HuH-7 (cell line): ENCODE data around the gene CSNK1A1.
"Not testable (repeated sequence)": the region's sequence is repeated elsewhere in the genome, so short reads cannot be mapped to it uniquely, and the experiment has no call there.

Experiments used
- DNase-seq: peaks from one replicate; pipeline ENCODE4 v3.0.0; 2011; ENCODE audit warnings: low spot score

The CSNK1A1 gene

DNA sequence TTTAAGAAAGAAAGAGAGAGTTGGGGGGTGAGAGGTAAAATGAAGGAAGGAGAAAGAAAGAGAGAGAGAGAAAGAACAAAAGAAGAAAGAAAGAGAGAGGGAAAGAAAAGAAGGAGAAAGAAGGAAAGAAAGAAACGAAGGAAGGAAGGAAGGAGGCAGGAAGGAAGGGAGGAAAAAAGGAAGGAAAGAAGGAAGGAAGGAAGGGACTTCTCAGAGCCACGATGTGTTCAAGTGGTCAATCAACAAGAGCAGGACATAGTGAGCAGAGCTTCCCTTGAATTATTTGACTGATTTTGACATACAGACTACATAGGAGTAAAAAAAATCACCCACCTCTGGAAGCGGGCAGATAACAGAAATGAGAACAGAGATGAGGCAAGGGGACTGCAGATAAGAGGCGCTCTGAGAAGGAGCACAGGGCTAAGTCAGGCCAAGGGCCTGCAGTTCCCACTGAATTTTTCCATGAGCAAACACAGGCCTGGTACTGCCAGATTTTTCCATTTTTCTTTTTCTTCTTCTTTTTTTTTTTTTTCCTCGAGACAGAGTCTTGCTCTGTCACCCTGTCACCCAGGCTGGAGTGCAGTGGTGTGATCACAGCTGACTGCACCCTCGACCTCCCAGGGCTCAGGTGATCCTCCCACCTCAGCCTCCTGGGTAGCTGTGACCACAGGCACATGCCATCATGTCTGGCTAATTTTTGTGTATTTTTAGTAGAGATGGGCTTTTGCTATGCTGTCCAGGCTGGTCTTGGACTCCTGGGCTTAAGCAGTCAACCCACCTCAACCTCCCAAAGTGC lies 94.4 kb downstream of the CSNK1A1 start:
- DNase-seq = no peak

DNA sequence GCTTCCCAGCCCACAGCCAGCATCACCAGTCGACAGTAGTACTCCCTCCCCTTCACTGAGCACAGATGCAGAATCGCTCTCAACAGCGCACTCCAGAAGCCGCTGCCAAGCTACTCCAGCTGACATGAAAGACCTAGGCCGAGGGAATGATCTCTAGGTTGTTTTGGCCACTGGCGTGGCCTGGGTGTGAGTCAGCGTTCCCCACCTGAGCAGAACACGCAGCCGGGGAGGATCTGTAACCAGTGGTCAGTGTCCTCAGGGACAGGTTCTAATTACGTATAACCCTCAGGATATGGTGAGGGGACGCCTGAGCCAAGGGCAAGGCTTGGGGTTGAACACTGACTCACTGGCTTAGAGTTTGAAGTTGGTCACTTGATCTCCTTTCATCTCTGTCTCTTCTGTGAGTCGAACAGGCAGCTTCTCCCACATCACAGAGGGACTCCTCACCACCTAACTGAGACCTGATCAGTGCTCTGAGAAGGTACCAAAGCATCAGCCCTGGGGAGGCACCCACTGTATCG lies 95.3 kb downstream of the CSNK1A1 start:
- no peak for DNase-seq

DNA sequence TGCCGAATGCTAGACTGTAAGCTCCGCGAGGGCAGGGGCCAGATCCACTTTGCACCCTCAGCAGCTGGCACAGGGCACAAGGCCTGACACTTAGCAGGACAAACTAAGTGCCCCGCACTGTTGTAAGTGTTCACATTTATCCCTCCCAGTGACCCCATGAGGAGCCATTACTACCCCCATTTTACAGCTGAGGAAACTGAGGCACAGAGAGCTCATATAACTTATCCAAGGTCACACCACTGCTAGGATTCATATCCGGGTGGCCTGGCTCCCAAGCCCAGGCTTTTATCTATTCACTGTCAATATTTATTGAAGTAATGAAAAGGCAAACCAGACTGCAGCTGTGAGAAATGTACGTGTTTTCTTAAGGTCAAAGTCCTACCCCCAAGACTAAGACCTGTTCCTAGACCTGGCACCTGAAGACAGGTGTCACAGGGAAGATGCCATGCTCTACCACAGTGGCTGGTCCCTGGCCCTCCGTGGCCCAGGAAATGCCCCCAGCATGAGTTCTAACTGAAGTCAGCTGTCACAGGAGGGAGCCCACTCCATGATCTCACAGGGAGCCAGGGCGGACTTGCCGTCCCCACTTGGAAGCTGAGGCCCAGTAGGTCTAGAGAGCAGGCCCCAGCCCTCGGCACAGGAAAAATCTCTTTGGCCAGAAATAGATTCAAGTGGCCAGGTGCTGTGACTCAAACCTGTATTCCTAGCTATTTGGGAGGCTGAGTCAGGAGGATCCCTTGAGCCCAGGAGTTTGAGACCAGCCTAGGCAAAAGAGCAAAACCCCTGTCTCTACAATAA lies 97.4 kb downstream of the CSNK1A1 start:
- no peak for DNase-seq

DNA sequence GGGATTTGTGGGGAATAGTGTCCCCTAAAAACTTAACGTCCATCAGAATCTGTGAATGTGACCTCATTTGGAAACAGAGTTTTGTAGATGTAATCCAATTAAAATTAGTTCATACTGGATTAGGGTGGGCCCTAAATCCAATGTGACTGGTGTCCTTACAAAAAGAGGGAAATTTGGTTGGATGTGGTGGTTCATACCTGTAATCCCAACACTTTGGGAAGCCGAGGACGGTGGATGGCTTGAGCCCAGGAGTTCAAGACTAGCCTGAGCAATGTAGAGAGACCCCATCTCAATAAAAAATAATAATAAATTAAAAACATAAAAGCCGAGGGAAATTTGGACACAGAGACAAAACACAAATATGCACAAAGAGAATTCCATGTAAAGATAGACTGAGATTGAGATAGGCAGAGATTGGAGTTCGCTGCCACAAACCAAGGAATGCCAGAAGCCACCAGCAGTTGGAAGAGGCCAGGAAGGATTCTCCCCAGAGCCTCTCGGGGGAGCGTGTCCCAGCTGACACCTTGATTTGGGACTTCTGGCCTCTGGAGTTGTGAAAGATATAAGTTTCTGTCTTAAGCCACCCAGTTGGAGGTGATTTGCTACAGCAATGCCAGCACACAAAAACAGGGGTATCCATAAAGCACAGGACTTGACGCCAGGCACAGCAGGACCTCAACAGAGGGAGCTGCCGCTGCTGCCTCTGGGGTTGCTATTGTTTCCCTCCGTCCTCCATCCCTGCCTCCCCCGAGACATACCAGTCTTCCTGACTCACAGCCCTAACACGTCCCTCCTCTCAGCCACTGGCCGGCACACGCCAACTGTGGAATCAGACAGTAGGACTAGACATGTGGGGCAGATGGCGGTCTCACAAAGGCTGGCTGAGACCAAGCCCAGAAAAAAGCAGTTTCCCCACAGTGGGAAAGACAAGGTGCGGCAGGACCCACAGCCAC lies 98.3 kb downstream of the CSNK1A1 start:
- DNase-seq = no peak

DNA sequence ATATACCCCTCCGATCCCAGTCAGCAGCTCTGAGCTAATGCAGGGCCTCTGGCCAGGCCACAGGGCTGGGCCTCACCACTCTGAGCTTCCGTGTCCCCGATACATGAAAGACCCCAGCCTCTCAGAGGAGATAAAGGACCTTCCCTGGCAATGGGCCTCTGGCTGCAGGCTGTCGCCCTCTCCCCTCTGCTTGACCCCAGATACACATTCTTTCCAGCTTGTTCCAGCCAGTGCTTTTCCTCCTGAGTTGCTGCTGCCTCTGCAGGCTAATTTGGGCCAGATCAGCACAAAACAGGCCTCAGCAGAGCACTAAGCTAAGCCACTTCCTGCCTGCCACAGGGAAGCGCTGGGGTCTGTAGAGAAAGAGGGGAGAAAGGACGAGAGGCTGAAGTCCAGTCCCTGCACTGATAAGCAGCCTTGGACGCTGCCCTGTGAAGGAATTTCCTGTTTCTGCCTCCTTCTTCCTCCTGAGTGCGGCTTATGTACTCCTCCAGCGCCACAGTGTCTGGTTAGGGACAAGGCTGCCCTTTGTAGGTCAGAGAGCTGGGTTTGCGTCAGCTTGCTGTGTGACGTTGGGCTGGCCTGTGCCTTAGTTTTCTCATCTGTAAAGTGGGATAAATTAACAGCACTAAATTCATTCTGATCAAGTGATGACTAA lies 99.1 kb downstream of the CSNK1A1 start:
- DNase-seq = peak; percentile 63

DNA sequence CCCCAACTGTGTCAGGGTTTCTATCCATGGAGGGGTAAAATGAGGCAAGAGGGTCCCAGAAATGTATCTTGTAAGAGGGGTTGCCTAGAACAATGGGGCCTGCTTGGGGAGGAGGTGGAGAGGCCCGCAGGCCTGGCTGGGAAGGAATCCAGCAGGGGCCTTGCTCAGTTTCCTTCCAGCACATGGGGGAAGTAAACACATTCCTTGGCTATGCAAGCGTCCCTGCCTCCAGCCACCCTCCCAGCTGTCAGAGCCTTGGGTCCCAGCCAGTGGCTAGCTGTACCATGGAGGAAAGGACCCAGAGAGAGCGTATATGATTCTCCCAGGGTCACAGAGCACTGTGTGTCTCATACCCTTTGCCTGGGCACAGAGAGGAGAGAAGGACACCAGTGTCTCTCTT lies 101.0 kb downstream of the CSNK1A1 start:
- no peak for DNase-seq

DNA sequence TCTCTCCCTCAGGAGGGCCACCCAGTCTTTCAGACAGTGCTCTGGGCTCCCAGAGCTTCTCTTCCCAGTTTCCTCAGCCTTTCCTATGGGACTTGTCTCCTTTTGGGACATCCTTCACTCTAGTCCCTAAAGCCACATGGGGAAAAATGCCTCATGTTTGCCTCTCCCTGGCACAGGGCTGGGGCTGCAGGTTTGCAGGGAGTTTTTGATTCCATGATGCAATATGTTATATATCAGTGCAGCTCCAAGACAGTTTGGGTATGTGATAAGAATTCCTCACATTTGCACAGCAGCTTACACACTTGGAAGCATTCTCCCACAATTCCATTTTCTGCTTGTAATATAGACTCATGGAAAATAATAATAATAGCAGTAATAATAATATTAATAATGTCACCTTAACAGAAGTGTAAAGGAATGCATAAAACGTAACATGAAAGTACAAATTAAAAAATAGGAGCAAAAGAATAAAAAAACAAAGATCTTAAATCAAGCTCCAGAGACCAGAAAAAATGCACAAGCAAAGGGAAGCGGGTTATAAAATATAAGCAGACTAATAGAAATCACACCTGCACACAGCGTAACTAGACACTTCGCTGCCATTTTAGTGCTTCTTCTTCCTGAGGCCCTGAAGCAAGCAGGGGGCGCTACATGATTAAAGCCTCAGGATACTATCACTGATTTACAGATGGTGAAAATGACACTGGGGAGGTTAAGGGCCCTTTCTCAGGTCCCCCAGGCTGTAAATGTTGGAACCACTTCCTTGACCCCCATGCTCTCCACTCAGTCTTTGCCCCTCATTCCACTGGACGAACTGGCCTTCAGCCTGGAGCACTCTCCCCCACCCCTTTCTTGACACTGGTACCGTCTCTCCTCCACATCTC lies 102.2 kb downstream of the CSNK1A1 start:
- no peak for DNase-seq

DNA sequence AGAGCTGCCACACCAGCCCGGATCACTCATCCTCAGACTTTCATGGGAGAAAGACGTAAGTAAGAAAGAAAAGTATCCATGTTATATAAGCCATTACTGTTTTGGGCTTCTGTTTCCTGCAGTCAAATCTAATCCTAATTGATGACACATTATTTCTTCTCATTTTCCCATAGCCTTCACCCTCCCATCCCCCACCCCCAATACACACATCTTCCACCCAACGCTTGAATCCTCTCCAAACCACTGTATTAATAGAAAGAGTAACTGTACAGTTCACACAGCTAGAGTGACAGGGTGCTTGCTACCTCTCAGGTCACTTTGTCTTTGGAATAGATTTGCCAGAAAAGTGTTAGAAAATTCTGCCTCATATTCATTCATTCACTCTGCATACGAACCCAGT lies 102.8 kb downstream of the CSNK1A1 start:
- no peak for DNase-seq

DNA sequence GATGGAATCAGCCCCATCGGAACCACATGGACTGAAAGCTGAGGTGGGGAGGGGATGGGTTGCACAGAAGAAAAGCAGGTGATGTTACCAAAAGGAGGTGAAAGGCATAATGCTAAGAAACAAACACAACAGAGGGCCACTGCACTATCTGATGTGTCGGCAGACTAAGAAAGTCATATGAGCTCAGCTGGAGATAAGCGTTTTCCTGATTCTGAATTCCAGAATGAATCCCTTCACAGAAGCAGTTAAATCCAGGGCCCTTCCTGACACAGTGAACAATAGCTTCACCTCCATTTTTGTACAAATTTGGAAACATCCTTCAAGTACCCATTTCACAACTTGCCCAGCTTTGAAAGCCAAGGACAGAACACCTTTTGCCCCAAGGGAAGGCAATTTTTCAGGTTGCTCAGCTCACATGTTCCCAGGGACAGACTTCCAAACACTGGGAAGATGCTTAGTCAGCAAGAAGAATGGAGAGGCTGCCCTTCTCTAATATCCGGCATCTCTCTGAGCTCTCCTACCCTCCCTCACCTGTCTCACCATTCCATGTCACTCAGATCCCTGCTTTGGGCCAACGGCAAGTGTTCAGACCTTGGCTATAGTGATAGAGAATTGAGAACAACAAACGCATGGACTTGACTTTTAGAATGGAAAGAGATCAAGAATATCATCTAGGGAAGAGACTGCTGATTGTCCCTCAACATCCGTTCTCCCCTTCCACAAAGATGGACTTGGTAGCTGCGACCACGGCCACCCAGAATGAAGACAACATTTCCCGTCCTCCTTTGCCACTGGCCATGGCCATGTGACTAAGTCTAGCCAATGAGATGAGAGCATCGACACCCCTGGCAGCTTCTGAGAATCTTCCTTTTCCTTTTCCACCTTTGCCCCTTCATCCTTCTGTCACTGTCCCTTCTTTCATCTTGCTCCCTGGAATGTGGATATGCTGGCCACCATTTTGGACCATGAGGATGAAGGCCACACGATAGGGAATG lies 103.6 kb downstream of the CSNK1A1 start:
- no peak for DNase-seq

DNA sequence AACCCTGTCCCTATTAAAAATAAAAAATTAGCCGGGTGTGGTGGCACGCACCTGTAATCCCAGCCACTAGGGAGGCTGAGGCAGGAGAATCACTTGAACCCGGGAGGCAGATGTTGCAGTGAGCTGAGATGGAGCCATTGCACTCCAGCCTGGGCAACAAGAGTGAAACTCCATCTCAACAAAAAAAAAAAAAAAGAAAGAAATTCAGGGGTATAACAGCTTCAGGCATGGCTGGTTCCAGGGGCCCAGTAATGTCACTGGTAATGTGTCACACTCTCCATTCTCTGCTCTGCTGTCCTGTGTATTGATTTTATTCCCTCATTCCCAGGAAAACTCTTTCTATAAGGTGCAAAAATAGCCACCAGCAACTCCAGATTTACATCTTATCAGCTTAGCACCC lies 104.4 kb downstream of the CSNK1A1 start:
- not testable (repeated sequence) for DNase-seq

DNA sequence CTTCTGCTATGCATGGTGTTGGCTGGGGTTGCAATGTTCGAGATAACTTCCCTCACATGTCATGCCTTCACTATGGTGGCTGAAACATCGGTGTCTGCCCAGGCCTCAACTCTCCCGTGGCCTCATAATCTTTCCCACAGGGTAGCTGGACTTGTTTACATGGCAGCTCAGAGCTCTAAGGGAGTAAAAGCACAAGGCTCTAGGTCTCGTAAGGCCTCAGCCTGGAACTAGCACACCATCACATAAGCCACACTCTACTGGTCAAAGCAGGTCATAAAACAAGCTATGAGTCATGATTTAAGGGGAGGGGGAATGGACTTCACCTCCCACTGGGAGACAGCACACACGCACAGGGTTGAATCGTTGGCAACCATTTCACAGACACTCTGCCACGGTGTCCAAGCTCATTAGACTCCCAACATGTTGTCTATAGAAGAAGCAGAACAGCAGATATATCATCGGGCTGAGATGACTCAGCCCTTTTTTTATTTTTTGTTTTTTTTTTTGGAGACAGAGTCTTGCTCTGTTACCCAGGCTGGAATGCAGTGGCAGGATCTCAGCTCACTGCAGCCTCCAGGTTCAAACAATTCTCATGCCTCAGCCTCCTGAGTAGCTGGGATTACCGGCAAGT lies 105.4 kb downstream of the CSNK1A1 start:
- peak; percentile 62 for DNase-seq

DNA sequence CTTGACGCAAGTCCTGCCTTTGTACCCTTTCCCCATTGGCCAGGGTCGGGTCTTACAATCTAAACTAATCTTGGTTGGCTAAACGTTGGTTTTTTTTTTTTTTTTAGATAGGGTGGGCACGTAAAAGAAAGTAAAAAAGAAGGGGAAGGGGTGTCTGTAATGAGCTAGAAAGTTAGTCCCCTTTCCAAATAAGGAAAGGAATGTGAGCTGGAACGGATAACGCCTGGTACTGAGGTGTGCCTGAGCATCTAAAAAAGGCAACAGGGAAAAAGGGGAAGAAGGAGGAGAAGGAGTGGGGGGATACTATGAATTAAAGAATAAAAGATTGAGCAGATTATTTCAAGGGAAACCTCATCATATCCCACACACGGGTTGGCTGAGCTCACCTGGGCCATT lies 105.9 kb downstream of the CSNK1A1 start:
- DNase-seq = no peak

DNA sequence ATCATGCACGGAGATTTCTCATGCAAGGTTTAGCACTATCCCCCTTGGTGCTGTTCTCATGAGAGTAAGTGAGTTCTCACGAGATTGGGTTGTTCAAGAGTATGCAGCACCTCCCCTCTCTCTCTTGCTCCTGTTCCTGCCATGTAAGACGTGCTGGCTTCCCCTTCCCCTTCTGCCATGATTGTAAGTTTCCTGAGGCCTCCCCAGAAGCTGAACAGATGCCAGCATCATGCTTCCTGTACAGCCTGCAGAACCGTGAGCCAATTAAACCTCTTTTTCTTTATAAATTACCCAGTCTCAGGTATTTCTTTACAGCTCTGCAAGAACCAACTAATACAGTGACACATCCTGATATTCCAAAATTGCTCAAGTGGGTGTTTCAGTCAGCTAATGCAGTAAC lies 106.8 kb downstream of the CSNK1A1 start:
- DNase-seq = not testable (repeated sequence)

DNA sequence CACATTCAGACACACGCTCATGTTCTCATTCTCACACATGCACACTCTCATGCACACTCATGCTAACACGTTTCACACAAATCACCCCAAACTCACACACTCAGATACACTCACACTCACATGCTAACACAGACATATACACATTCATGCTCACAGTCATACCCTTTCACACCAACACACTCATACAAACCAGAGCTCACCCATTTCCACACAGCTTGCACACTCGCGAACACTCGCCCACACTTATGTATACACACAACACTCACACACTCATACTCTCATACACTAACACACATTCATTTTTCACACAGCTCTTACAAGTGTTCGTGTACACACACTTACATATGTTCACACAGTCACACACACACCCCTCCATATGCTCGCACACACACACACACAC lies 108.0 kb downstream of the CSNK1A1 start:
- DNase-seq = no peak

DNA sequence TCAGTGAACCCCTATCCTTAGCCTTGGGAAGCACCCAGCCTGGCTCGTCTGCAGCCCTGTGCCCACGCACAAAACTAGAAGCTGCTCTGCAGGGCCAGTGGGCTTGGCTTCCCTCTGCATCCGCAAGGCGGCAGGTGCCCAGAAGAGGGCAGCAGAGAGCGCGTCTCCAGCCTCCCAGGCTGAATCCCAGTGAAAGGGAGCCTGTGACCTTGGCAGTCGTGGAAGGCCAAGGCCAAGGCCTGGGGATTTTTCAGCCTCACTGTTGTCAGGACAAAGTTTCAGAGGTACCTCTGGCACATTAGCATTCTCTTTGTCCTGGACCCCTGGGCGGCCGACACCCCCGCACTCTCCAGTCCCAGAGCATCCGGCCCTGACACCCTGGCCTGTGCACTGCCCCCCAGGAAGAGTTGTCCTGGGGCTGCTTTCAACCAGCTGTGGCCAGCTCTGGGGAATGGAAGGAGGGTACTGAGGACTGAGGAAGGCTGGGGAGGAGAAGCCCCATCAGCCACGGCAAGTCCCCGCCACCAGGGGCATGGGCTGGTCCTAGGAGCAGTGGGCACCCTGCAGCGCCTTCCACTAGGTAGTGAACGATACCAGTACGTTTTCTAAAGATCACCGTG lies 108.6 kb downstream of the CSNK1A1 start:
- DNase-seq = peak; percentile 79
